Hematopoietic multipotent progenitor cell (in vitro differentiated cells): Measurements from ENCODE around the gene KRTAP4-2. TPM values are rescaled to one million over a fixed set of nuclear protein-coding genes. Genes with fewer than 3 reads are reported as not detected.
"Not testable (repeated sequence)": the region's sequence is repeated elsewhere in the genome, so short reads cannot be mapped to it uniquely, and the experiment has no call there.

Source experiments
- DNase-seq, 3 donors: peaks; one replicate each; pipeline ENCODE4 v3.0.0-alpha.2; 2011 to 2015; ENCODE audit warnings: low read depth in 2 of 3, low spot score in 2 of 3
- total RNA-seq: library from RNA; depleted of rRNA; stranded (reverse); fragments of >200 nt; gene quantifications from one replicate; pipeline ENCODE4 v1.2.3, GENCODE V29; 2012

The KRTAP4-2 gene
- total RNA-seq, 1 donor: not detected

DNA sequence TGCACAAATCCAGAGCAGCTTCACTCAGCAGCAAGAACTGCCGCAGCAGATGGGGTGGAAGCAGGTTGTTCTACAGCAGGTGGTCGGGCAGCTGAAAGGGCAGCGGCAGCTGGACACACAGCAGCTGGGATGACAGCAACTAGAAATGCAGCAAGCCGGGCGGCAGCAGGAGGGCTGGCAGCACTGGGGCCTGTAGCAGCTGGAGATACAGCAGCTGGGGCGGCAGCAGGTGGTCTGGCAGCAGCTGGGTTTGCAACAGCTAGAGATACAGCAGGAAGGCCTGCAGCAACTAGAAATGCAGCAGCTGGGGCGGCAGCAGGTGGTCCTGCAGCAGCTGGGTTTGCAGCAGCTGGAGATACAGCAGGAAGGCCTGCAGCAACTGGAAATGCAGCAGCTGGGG lies 10.5 kb downstream of the KRTAP4-2 start:
- DNase-seq: no peak

DNA sequence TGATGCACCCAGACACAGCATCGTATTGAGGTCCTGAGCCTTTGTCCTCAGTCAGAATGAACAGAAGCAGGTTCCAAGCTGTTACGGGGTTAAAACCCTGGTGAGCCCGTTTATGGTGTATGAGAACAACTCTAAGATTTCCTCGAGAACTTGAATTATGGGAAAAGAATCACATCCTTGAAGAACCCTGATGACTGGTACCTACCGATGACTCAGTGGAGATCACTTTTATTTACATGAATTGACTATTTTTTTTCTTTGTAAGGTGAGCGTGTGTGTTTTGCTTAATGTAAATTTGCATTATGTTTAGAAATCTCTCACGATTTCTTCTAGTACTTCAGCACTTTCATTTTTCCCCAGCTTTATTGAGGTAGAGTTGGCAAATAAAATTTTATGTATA lies 14.2 kb downstream of the KRTAP4-2 start:
- no peak for DNase-seq

GRCh38 chr17:41160648-41161047 lies 17.4 kb downstream of the KRTAP4-2 start, which contains the start of gene KRTAP4-4:
Gene KRTAP4-4 (minus strand): TSS chr17:41160748. CDS start chr17:41160691, 57 bp downstream.
- DNase-seq: no peak

- not testable (repeated sequence) for DNase-seq
These were observed 17.8 kb downstream of the KRTAP4-2 start for GRCh38 chr17:41160190-41160589.

DNA sequence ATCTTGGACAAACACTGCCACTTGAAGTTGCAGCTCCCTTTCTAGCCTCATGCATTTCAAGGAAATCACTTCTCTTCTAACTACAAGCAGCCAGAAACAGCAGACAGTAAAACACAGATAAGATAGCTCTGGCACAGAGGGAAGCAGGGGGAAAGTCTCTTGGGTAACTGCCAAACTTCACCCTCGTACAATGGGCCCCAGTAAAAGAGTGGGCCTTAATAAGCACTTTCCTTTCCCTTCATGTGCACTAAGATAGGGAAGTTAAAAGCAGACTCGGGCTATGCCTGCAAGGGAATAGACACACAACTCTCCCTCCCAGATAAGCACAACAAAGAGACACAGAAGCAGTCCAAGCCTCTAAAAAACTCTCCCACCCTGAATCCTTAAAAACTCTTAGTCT lies 24.2 kb downstream of the KRTAP4-2 start:
- DNase-seq: peak in 1 of 3 donors; percentile 19

- no peak for DNase-seq
These were observed 26.5 kb downstream of the KRTAP4-2 start for GRCh38 chr17:41151525-41151924.

DNA sequence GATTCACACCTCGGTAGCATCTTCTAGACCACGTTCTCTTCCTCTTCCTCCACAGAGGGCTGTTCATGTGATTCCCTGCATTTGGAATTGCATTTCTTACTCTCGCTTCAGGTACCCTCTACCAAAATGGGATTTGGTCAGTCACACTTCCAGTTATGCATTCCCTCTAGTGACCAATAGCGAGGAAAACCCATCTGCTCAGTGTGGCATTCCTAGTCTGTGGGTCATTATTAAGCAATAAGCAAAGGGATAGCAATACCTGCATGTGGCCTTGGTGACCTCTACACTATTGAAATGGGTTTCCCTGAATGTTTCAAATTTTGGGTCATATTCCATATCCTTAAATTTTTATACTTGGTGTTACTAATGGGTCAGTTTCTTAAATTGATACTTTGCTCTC lies 28.0 kb downstream of the KRTAP4-2 start:
- no peak for DNase-seq

DNA sequence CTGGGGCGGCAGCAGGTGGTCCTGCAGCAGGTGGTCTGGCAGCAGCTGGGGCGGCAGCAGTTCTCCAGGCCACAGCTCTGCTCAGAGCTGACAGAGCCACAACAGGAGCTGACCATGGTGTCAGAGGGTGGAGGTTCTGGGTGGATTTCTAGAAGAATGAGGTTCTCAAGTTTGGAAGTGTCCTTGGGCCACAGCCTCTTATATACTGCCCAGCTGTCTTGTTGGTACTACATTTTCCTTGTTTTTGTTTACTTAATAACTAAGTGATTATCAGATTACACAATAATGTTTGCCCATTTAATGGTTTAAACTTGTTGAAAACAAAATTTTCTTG lies 28.4 kb downstream of the KRTAP4-2 start, which contains the start of gene KRTAP4-5:
Gene KRTAP4-5, minus strand, starts transcription at position 174 of the 334 bp plus-strand sequence. Its CDS starts 58 bp downstream, at position 116.
- DNase-seq: no peak

GRCh38 chr17:41148971-41149651 lies 28.9 kb downstream of the KRTAP4-2 start:
- DNase-seq: not testable (repeated sequence)

- no peak for DNase-seq
These were observed 30.4 kb downstream of the KRTAP4-2 start for GRCh38 chr17:41147531-41148204.

DNA sequence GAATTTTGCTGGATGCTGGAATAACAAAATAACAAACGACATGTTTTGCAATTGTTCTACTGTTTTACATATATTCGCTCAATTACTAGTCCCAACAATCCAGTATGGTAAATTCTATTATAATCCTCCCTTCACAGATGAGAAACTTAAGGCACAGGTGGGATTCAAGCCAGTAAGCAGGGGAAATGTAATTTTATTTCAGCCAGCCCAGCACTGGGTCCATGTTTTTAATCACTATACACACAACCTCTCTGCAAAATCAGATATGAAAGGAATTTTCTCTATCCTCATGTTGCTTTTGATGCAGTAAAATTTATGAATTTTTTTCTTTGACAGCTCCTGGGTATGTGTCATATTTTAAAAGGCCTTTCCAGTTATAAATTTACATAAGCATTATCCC lies 32.8 kb downstream of the KRTAP4-2 start:
- no peak for DNase-seq

DNA sequence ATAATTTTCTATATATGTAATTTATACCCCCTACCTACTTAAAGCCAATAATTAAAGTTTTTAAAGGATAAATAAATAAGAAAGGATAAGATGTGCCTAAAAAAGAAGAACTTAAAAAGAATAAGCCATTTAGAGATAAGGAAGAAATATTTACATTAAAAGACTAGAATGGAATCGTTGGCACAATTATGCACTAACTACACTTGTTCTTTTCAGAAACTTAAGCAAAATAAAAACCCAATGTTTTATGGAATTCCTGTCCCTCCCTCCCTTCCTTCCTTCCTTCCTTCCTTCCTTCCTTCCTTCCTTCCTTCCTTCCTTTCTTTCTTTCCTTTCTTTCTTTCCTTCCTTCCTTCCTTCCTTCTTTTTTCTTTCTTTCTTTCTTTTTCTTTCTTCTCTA lies 33.2 kb downstream of the KRTAP4-2 start:
- no peak for DNase-seq

- no peak for DNase-seq
These were observed 36.7 kb downstream of the KRTAP4-2 start for GRCh38 chr17:41141361-41141760.

- DNase-seq: no peak
These were observed 37.5 kb downstream of the KRTAP4-2 start, which contains the start of gene KRTAP4-6 for GRCh38 chr17:41140360-41141131. Gene KRTAP4-6 (minus strand): TSS chr17:41140544. CDS start chr17:41140487, 57 bp downstream.

DNA sequence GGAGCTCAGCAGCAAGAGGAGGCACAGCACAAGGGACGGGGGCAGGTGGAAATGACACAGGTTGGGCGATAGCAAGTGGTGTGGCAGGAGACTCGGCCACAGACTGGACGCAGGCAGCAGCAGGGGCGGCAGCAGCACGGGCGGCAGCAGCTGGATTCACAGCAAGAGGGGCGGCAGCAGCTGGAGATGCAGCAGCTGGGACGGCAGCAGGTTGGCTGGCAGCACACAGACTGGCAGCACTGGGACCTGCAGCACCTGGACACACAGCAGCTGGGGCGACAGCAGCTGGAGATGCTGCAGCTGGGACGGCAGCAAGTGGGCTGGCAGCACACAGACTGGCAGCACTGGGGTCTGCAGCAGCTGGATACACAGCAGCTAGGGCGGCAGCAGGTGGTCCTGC lies 38.2 kb downstream of the KRTAP4-2 start:
- not testable (repeated sequence) for DNase-seq

DNA sequence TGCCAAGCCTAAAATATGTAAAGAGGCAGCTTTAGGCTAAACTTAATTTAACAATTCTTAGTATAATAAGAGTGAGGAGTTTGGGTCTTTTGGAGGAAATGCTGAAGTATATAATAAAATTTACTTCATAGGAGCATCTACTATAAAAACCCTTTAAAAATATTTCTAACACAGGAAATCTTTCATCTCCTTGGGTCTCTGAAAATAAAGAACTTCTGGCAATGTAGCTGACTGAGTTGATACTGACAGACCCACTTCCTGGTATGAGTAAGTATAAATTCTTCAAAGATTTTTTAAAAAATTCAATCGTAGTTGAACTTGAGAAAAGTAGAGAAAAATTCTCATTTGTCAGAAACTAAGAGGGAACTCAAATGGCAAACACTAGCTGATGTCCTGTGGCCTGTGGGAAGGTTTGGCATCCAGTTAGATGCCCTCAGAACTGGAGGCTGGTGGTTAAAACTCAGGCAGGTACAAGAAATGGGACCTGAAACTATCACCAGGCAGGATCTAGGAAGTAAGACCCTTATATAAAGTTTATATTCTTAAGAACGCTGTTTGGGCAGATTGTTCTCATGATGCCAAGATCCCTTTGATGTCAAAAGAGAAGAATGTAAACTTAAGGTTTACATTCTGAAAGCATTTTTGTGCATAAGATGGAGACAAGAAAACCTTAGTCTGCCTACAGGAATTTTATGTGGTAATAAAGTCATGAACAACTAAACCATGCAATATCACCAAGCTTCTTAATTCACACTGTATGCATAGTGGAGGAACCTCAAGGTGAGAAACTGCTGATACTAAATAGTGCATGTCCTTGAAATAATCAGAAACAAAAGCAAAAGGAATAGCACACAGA lies 43.9 kb downstream of the KRTAP4-2 start:
- no peak for DNase-seq

DNA sequence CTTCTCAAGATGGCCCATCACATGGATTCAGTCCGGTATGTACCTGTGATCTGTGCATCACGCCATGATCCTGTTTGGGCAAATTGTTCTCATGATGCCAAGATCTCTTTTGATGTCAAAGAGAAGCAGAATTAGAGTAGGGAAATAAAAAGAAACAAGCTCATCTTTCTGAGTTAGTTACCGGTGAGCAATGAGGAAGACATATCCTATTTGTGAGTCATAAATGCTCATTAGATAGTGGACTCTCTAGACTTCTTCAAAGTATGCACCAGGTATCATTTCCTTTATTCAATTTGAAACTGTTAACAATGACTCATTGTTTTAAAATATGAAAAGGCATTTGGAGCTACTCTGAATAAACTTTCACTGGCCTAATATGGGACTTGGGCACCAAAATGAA lies 46.0 kb downstream of the KRTAP4-2 start:
- no peak for DNase-seq
